Activated CD4-positive, alpha-beta T cell treated with anti-CD3 and anti-CD28 coated beads for 36 hours (primary cell): Measurements from ENCODE around the gene COL11A1. TPM values are rescaled to one million over a fixed set of nuclear protein-coding genes. Genes with fewer than 3 reads are reported as not detected.
"Not testable (repeated sequence)": the region's sequence is repeated elsewhere in the genome, so short reads cannot be mapped to it uniquely, and the experiment has no call there.

Experiments
- ATAC-seq: fragments of 200-7000 bp; cut with Tn5 transposase; one replicate; pipeline ENCODE4 v1.10.0; 2021; ENCODE audit warnings: mild to moderate bottlenecking, moderate library complexity
- CTCF ChIA-PET: fragments of 350-600 bp; sonication (Branson Sonifier 250); formaldehyde crosslinking; loops from one replicate; lab custom pipeline; 2021; ENCODE audit warnings: antibody characterized with exemption; lab: Charles Lee
- POLR2A ChIA-PET: fragments of 350-600 bp; sonication (Branson Sonifier 250); formaldehyde crosslinking; loops from one replicate; lab custom pipeline; 2021; ENCODE audit warnings: antibody characterized with exemption, inconsistent platforms; lab: Charles Lee
- DNase-seq: peaks from one replicate; pipeline ENCODE4 v3.0.0-alpha.2; 2020
- H3K27ac Mint-ChIP-seq: one replicate; pipeline ENCODE4 v1.8.0; 2021; ENCODE audit warnings: mixed read lengths
- H3K27me3 Mint-ChIP-seq: one replicate; pipeline ENCODE4 v1.8.0; 2021; ENCODE audit warnings: mixed read lengths
- H3K36me3 Mint-ChIP-seq: one replicate; pipeline ENCODE4 v1.8.0; 2021; ENCODE audit warnings: low read depth, mixed read lengths
- H3K4me1 Mint-ChIP-seq: one replicate; pipeline ENCODE4 v1.8.0; 2021; ENCODE audit warnings: mixed read lengths
- H3K4me3 Mint-ChIP-seq: one replicate; pipeline ENCODE4 v1.8.0; 2021; ENCODE audit warnings: mild to moderate bottlenecking, moderate library complexity, mixed read lengths
- H3K9me3 Mint-ChIP-seq: one replicate; pipeline ENCODE4 v1.8.0; 2021; ENCODE audit warnings: low read depth, mixed read lengths
- intact Hi-C, 2 experiments: fragments of 100-400 bp; cut with DNase I in 1 of 2; cut with micrococcal nuclease in 1 of 2; formaldehyde crosslinking; loops; one replicate each; pipeline versions ENCODE4 v1.14.2 to v1.15.1; 2022 to 2024; cut with DNase I, micrococcal nuclease
- total RNA-seq, 2 experiments: library from RNA; stranded (reverse); gene quantifications; one replicate each; pipeline ENCODE4 v1.2.3, GENCODE V29; 2021

The COL11A1 gene
- total RNA-seq, 2 experiments from 2014 or later: not detected

DNA sequence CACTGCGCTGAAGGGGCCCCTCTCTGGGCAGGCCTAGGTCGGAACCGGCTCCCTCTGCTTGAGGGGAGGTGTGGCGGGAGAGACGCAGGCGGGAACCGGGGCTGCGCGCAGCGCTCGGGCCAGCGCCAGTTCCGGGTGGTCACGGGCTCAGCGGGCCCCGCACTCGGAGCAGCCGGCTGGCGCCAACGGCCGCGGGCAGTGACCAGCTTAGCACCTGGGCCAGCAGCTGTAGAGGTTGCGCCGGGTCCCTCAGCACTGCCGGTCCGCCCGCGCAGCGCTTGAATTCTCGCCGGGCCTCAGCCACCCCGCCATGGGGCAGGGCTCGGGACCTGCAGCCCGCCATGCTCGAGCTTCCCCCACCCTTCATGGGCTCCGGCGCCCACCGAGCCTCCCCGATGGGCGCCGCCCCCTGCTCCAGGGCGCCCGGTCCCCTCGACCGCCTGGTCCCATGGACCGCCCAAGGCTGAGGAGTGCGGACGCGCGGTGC is 254.6 kb downstream of the COL11A1 start:
- no peaks in the 10 kb centered on the region for H3K27me3 Mint-ChIP-seq
- CTCF ChIA-PET: no interaction called here
- H3K4me1 Mint-ChIP-seq: no peaks in the 10 kb centered on the region
- H3K36me3 Mint-ChIP-seq: no peaks in the 10 kb centered on the region
- no peak for ATAC-seq
- no peak overlapping the region for H3K4me3 Mint-ChIP-seq
- intact Hi-C loops: no loop called here
- peaks cover 10% of the 10 kb centered on the region for H3K9me3 Mint-ChIP-seq
- no peak for DNase-seq
- H3K27ac Mint-ChIP-seq: no peak overlapping the region
- POLR2A ChIA-PET: no interaction called here

DNA sequence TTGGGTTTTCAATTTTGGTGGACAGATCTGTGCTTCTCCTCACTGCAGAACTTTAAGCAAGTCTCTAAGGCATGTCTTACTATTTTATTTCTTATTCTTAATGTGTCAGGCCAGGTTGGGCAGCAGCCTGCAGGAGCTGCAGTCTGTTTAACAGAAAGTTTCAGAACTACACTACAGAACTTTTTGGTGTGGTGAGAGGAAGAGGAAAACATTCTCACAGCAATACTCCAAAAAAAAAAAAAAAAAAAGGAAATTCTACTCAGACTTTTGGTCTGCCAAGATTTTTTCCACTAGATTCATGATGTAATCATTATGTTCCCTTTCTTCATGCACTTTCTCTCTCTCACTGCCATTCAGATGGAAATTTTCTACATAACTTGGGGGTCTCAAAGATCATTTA is 255.2 kb downstream of the COL11A1 start:
- ChIA-PET POLR2A (no interaction called here), CTCF (no interaction called here)
- H3K27me3 Mint-ChIP-seq: no peaks in the 10 kb centered on the region
- no peak overlapping the region for H3K4me3 Mint-ChIP-seq
- no peak for DNase-seq
- intact Hi-C loops: no loop called here
- H3K9me3 Mint-ChIP-seq: peaks cover 11% of the 10 kb centered on the region
- no peak for ATAC-seq
- no peak overlapping the region for H3K27ac Mint-ChIP-seq
- no peaks in the 10 kb centered on the region for H3K4me1 Mint-ChIP-seq
- H3K36me3 Mint-ChIP-seq: no peaks in the 10 kb centered on the region

DNA sequence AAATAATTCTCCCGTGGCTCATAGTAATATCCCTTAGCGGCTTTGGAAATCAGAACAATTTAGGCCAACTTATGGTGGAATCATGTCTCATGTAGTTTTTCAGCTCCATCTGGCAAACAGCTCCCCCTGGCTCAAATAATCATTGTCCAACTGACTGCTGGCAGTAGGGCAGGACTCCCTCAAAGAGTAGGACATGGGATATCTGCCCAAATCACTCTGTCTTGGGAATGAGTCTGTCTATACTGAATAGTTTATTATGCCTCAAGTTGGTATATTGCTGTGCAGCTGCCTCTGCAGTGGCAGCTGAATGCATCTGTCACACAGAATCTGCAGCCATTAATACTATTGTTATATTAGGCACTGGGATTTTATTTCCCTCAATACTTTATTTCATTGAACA is 255.7 kb downstream of the COL11A1 start:
- intact Hi-C loops: no loop called here
- CTCF ChIA-PET: no interaction called here
- no peak for ATAC-seq
- Mint-ChIP-seq H3K9me3 (peaks cover 12% of the 10 kb centered on the region), H3K4me1 (no peaks in the 10 kb centered on the region), H3K27ac (no peak overlapping the region), H3K4me3 (no peak overlapping the region), H3K36me3 (no peaks in the 10 kb centered on the region), H3K27me3 (no peaks in the 10 kb centered on the region)
- no peak for DNase-seq
- POLR2A ChIA-PET: no interaction called here

DNA sequence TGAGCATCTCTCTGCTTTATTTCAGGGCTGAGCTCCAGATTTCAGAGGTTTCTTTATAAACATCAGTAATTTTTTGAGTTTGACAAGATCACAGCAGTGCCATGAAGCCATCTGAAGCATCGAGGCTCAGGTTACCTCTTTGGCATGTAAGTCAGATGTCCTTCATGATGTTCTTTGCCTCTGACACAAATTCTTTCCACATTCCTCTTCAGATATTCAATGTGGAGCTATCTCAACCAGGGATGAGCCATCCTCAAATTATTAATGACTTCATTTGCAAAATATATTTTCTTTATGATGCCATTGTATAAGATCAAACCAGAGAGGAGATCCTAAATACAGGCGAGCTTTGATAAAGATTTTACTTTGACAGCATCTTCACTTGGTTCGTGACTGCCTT is 256.7 kb downstream of the COL11A1 start:
- intact Hi-C loops: no loop called here
- Mint-ChIP-seq H3K4me1 (no peaks in the 10 kb centered on the region), H3K27me3 (no peaks in the 10 kb centered on the region), H3K4me3 (no peak overlapping the region), H3K36me3 (no peaks in the 10 kb centered on the region), H3K9me3 (peaks cover 9% of the 10 kb centered on the region), H3K27ac (no peak overlapping the region)
- DNase-seq: no peak
- ChIA-PET CTCF (no interaction called here), POLR2A (interaction anchor here (0.6 kb wide), 1 partner anchor 675 kb away, joined by 3 read pairs; no protein-coding TSS in a partner anchor)
- no peak for ATAC-seq

DNA sequence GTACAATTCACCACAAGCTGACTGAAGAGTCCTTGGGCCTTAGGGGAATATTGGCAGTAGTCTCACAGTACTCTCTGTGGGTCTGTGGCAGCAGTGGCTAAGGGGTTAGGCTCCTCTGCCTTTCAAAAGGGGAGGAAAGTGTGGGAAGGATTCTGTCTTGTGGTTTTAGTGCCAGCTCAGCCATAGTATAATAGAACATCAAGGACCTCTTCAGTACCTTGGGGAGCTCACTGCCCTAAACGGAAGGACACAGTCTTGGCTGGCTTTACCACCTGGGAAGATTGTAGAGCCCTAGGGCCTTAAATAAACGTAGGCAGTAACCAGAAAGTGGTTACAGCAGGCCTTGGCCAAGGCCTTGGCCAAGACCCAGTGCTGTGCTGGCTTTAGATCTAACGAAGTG is 265.7 kb downstream of the COL11A1 start:
- H3K9me3 Mint-ChIP-seq: peaks cover 10% of the 10 kb centered on the region
- ChIA-PET POLR2A (no interaction called here), CTCF (no interaction called here)
- no peak overlapping the region for H3K4me3 Mint-ChIP-seq
- H3K4me1 Mint-ChIP-seq: no peaks in the 10 kb centered on the region
- DNase-seq: no peak
- no peak for ATAC-seq
- H3K27ac Mint-ChIP-seq: no peak overlapping the region
- no peaks in the 10 kb centered on the region for H3K27me3 Mint-ChIP-seq
- no peaks in the 10 kb centered on the region for H3K36me3 Mint-ChIP-seq
- intact Hi-C loops: no loop called here

DNA sequence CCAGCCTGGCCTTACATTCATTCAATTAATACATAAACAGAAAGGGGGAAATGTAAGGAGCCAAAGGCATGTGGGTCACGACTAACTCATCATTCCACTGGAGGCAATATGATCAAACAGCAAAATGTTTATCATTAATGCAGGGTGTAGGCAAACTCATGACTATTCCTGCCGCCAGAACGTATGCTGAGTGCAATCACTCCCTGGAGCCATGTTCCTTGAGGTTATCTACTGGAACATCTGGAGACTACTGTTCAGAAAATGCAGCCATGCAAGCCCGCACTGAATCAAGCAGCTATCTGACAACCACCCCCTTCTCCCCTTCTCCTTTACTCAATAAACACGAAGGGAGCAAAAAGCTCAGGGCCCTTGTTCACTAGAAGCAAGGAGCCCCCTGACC is 267.6 kb downstream of the COL11A1 start:
- Mint-ChIP-seq H3K36me3 (no peaks in the 10 kb centered on the region), H3K9me3 (peaks cover 10% of the 10 kb centered on the region), H3K27me3 (no peaks in the 10 kb centered on the region), H3K4me1 (no peaks in the 10 kb centered on the region), H3K4me3 (no peak overlapping the region), H3K27ac (no peak overlapping the region)
- POLR2A ChIA-PET: no interaction called here
- CTCF ChIA-PET: no interaction called here
- intact Hi-C loops: no loop called here
- ATAC-seq (no peak), DNase-seq (no peak)

DNA sequence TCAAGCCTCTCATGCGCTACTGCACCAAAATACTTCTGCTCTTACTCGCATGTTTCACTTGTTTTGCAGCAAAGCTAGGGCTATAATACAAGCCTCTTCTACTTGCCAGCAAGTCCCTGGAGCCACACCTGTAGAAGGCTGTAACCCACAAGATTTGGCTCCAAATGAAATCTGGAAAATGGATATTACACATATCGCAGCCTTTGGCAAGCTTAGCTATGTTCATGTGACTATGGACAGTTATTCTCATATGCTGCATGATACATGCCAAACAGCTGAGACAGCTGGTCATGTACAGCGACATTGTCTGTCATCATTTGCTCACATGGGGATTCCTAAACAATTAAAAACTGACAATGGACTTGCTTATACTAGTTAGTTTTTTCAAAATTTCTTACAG is 270.3 kb downstream of the COL11A1 start:
- Mint-ChIP-seq H3K27me3 (no peaks in the 10 kb centered on the region), H3K9me3 (peaks cover 3% of the 10 kb centered on the region), H3K4me3 (no peak overlapping the region), H3K36me3 (no peaks in the 10 kb centered on the region), H3K27ac (no peak overlapping the region), H3K4me1 (no peaks in the 10 kb centered on the region)
- CTCF ChIA-PET: interaction anchor here (0.6 kb wide), 1 partner anchor 26 kb away, joined by 3 read pairs; no protein-coding TSS in a partner anchor
- intact Hi-C loops: no loop called here
- no peak for DNase-seq
- ATAC-seq: no peak
- POLR2A ChIA-PET: interaction anchor here (0.7 kb wide), 1 partner anchor 1293 kb away, joined by 3 read pairs; no protein-coding TSS in a partner anchor

DNA sequence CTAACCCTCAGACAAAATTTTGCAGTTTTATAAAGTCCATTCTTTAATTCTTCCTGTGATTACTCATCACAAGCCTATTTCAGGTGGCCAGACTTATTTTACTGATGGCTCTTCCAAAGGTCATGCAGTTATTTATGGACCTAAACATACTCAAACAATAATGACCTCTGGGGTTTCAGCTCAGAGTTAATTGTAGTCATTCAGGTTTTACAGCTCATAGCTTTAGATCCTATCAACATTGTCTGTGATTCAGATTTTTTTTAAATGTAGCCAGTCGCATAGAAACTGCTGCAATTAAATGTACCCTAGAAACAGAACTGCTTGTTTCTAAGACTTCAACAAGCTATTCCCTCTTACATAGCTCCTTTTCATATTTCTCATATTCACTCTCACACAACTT is 270.8 kb downstream of the COL11A1 start:
- ChIA-PET CTCF (no interaction called here), POLR2A (interaction anchor here (0.7 kb wide), 1 partner anchor 1292 kb away, joined by 3 read pairs; no protein-coding TSS in a partner anchor)
- peaks cover 5% of the 10 kb centered on the region for H3K9me3 Mint-ChIP-seq
- H3K36me3 Mint-ChIP-seq: no peaks in the 10 kb centered on the region
- ATAC-seq (no peak), DNase-seq (no peak)
- no peaks in the 10 kb centered on the region for H3K4me1 Mint-ChIP-seq
- H3K4me3 Mint-ChIP-seq: no peak overlapping the region
- intact Hi-C loops: no loop called here
- H3K27me3 Mint-ChIP-seq: no peaks in the 10 kb centered on the region
- no peak overlapping the region for H3K27ac Mint-ChIP-seq

DNA sequence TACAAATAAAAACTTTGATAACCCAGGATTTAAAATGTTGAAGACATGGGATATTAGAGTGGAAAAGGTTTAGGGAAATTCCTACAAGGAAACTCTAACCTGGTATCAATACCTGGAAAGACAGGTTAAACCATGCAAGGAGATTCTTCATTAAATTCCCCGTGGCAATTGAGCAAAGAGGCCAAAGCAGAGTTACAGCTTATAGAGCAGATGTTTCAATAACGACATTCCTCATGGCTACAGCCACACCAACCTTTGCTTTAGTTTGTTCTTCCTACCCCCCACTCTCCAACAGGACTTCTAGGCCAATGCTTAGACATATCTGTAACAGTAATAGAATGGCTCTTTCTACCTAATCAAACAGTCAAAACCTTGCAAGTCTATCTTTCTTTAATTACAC is 271.3 kb downstream of the COL11A1 start:
- Mint-ChIP-seq H3K27ac (no peak overlapping the region), H3K27me3 (no peaks in the 10 kb centered on the region), H3K9me3 (peaks cover 5% of the 10 kb centered on the region), H3K4me1 (no peaks in the 10 kb centered on the region), H3K4me3 (no peak overlapping the region), H3K36me3 (no peaks in the 10 kb centered on the region)
- ChIA-PET POLR2A (no interaction called here), CTCF (no interaction called here)
- ATAC-seq: no peak
- intact Hi-C loops: no loop called here
- no peak for DNase-seq

DNA sequence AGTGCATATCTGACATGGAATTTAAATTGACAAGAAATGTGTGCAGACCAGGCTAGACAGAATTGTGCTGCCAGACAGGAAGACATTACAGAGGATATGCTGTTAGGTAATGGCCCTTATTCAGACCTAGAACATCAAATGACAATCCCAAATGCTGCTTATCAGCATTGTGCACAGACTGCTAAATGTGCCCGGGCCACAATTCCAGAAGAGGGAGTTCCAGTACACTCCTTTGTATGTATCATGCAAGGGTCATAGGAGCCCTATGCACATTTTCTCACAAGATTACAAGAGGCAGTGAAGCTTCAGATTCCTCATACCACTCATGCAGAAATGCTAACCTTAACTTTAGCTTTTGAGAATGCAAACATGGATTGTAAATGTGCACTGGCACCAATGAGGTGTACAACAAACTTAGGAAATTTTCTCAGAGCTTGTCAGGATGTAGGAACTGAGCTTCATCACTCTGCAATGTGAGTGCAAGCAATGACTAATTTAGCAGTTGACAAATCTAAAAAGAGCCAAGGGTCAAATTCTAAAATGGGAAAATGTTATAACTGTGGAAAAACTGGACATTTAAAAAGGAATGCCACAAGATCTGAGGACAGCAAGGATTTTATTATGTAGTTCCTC is 273.5 kb downstream of the COL11A1 start:
- ATAC-seq (no peak), DNase-seq (no peak)
- intact Hi-C loops: no loop called here
- H3K9me3 Mint-ChIP-seq: peaks cover 12% of the 10 kb centered on the region
- no peak overlapping the region for H3K4me3 Mint-ChIP-seq
- ChIA-PET CTCF (no interaction called here), POLR2A (no interaction called here)
- no peak overlapping the region for H3K27ac Mint-ChIP-seq
- no peaks in the 10 kb centered on the region for H3K27me3 Mint-ChIP-seq
- no peaks in the 10 kb centered on the region for H3K36me3 Mint-ChIP-seq
- no peaks in the 10 kb centered on the region for H3K4me1 Mint-ChIP-seq

DNA sequence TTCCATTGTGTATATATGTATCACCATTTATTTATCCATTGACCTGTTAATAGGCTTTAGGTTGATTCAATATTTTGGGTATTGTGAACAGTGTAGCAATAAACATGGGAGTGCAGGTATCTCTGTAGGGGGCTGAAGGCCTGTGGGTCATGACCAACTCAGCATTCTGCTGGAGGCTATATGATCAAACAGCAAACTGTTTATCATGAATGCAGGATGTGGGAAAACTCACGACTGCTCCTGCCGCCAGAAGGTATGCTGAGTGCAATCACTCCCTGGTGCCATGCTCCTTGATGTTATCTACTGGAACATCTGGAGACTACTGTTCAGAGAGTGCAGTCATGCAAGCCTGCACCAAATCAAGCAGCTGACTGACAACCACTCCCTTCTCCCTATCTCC is 275.2 kb downstream of the COL11A1 start:
- POLR2A ChIA-PET: no interaction called here
- Mint-ChIP-seq H3K4me3 (no peak overlapping the region), H3K36me3 (no peaks in the 10 kb centered on the region), H3K9me3 (peaks cover 9% of the 10 kb centered on the region), H3K27me3 (no peaks in the 10 kb centered on the region), H3K27ac (no peak overlapping the region), H3K4me1 (no peaks in the 10 kb centered on the region)
- CTCF ChIA-PET: no interaction called here
- intact Hi-C loops: no loop called here
- DNase-seq: no peak
- no peak for ATAC-seq

DNA sequence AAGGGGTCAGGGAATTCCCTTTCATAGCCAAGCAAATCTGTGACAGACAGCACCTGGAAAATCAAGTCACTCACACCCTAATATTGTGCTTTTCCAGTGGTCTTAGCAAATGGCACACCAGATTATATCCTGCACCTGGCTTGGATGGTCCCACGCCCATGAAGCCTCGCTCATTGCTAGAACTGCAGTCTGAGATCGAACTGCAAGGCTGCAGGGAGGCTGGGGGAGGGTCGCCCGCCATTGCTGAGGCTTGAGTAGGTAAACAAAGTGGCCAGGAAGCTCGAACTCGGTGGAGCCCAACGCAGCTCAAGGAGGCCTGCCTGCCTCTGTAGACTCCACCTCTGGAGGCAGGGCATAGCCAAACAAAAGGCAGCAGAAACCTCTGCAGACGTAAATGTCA is 281.6 kb downstream of the COL11A1 start:
- H3K36me3 Mint-ChIP-seq, intact Hi-C loops, H3K4me3 Mint-ChIP-seq, CTCF ChIA-PET, H3K4me1 Mint-ChIP-seq, ATAC-seq, H3K27me3 Mint-ChIP-seq, H3K27ac Mint-ChIP-seq, H3K9me3 Mint-ChIP-seq, DNase-seq, POLR2A ChIA-PET: not testable (repeated sequence)
